Fibroblast of peridontal ligament (primary cell): ENCODE data around the gene NEK4.

Experiments used
- DNase-seq: peaks from one replicate; pipeline ENCODE4 v3.0.0-alpha.2; 2010; ENCODE audit errors: extremely low read depth

The NEK4 gene

GRCh38 chr3:52792961-52793695 is 22.4 kb upstream of the NEK4 start:
- peak; percentile 20 for DNase-seq

- no peak for DNase-seq
These were observed 21.7 kb upstream of the NEK4 start for GRCh38 chr3:52792413-52792812.

GRCh38 chr3:52791928-52792327 is 21.2 kb upstream of the NEK4 start:
- no peak for DNase-seq

- DNase-seq, result no peak
These were observed 20.6 kb upstream of the NEK4 start for GRCh38 chr3:52791366-52791765.

- no peak for DNase-seq
These were observed 20.0 kb upstream of the NEK4 start for GRCh38 chr3:52790741-52791140.

- no peak for DNase-seq
These were observed 19.6 kb upstream of the NEK4 start for GRCh38 chr3:52790337-52790736.

GRCh38 chr3:52789746-52790040 is 19.0 kb upstream of the NEK4 start:
- DNase-seq, result no peak

- no peak for DNase-seq
These were observed 18.4 kb upstream of the NEK4 start for GRCh38 chr3:52788890-52789745.

GRCh38 chr3:52787672-52788625 is 17.2 kb upstream of the NEK4 start:
- no peak for DNase-seq

GRCh38 chr3:52787246-52787645 is 16.5 kb upstream of the NEK4 start:
- no peak for DNase-seq

GRCh38 chr3:52786330-52787215 is 15.8 kb upstream of the NEK4 start:
- DNase-seq, result no peak

GRCh38 chr3:52784931-52785590 is 14.3 kb upstream of the NEK4 start:
- no peak for DNase-seq

- DNase-seq, result no peak
These were observed 13.4 kb upstream of the NEK4 start for GRCh38 chr3:52784021-52784621.

- peak; percentile 2 for DNase-seq
These were observed 12.4 kb upstream of the NEK4 start for GRCh38 chr3:52783211-52783555.

GRCh38 chr3:52782412-52783210 is 11.9 kb upstream of the NEK4 start:
- DNase-seq, result no peak

- no peak for DNase-seq
These were observed 11.0 kb upstream of the NEK4 start for GRCh38 chr3:52781741-52782140.

GRCh38 chr3:52779837-52780585 is 9.3 kb upstream of the NEK4 start:
- DNase-seq, result no peak

- DNase-seq, result no peak
These were observed 8.5 kb upstream of the NEK4 start for GRCh38 chr3:52779011-52779836.
